ENCODE measurements around the gene CDK14. TPM values are rescaled to one million over a fixed set of nuclear protein-coding genes. Genes with fewer than 3 reads are reported as not detected.

CDK14 gene
- total RNA-seq, 4 donors from 2014 or later: 22.2 to 36.3 (median 28.6) TPM

GRCh38 chr7:91206361-91206960 lies 610.3 kb downstream of the CDK14 start:
- Histone ChIP-seq H3K9me3 (no peaks in the 10 kb centered on the region), H3K36me3 (peaks cover 0 to 8% (median 0%) of the 10 kb centered on the region in 3 donors), H3K27me3 (no peaks in the 10 kb centered on the region), H3K4me1 (no peaks in the 10 kb centered on the region), H3K27ac (no peak overlapping the region), H3K4me3 (no peak overlapping the region)
- no peak for DNase-seq (ENCODE audit: low spot score in 2 of 2)
- 72 to 74% methylated on average over 6 of the region's 6 CpGs for WGBS, 2 donors
- no peak for TF ChIP-seq CTCF (IDR thresholded peaks at IDR 0.05)
- no peak for TF ChIP-seq POLR2A (IDR thresholded peaks at IDR 0.05)
- TF ChIP-seq EP300 (IDR thresholded peaks at IDR 0.05): no peak

GRCh38 chr7:91212582-91212981 lies 616.5 kb downstream of the CDK14 start:
- 76% methylated on average over 7 of the region's 7 CpGs for WGBS, 2 donors
- no peak for DNase-seq (ENCODE audit: low spot score in 2 of 2)
- no peak overlapping the region for H3K27ac ChIP-seq
- no peaks in the 10 kb centered on the region for H3K27me3 ChIP-seq
- H3K9me3 ChIP-seq: peaks cover 0 to 4% (median 0%) of the 10 kb centered on the region in 4 donors
- H3K36me3 ChIP-seq: peaks cover 0 to 2% (median 0%) of the 10 kb centered on the region in 3 donors
- no peak for TF ChIP-seq CTCF (IDR thresholded peaks at IDR 0.05)
- no peak for TF ChIP-seq EP300 (IDR thresholded peaks at IDR 0.05)
- TF ChIP-seq POLR2A (IDR thresholded peaks at IDR 0.05): no peak
- H3K4me1 ChIP-seq: no peaks in the 10 kb centered on the region
- no peak overlapping the region for H3K4me3 ChIP-seq

GRCh38 chr7:91226411-91226810 lies 630.3 kb downstream of the CDK14 start:
- H3K4me1 ChIP-seq: no peaks in the 10 kb centered on the region
- H3K36me3 ChIP-seq: no peaks in the 10 kb centered on the region
- WGBS, 2 donors: 68 to 71% methylated on average over 2 of the region's 2 CpGs
- DNase-seq (ENCODE audit: low spot score in 2 of 2): no peak
- no peak overlapping the region for H3K27ac ChIP-seq
- no peaks in the 10 kb centered on the region for H3K27me3 ChIP-seq
- H3K9me3 ChIP-seq: peaks cover 0 to 4% (median 0%) of the 10 kb centered on the region in 4 donors
- TF ChIP-seq POLR2A (IDR thresholded peaks at IDR 0.05) (no peak), EP300 (IDR thresholded peaks at IDR 0.05) (no peak), CTCF (IDR thresholded peaks at IDR 0.05) (no peak)
- H3K4me3 ChIP-seq: no peak overlapping the region

- TF ChIP-seq CTCF (IDR thresholded peaks at IDR 0.05) (no peak), EP300 (IDR thresholded peaks at IDR 0.05) (no peak), POLR2A (IDR thresholded peaks at IDR 0.05) (no peak)
- H3K36me3 ChIP-seq: no peaks in the 10 kb centered on the region
- H3K4me3 ChIP-seq: no peak overlapping the region
- H3K27ac ChIP-seq: no peak overlapping the region
- H3K9me3 ChIP-seq: peaks cover 0 to 4% (median 0%) of the 10 kb centered on the region in 4 donors
- H3K4me1 ChIP-seq: no peaks in the 10 kb centered on the region
- WGBS, 2 donors: 34 to 47% methylated on average over 2 of the region's 2 CpGs
- H3K27me3 ChIP-seq: no peaks in the 10 kb centered on the region
- no peak for DNase-seq (ENCODE audit: low spot score in 2 of 2)
Observed at GRCh38 chr7:91228327-91228726, 632.2 kb downstream of the CDK14 start.

- Histone ChIP-seq H3K27ac (no peak overlapping the region), H3K4me1 (no peaks in the 10 kb centered on the region), H3K27me3 (no peaks in the 10 kb centered on the region), H3K4me3 (no peak overlapping the region), H3K36me3 (no peaks in the 10 kb centered on the region), H3K9me3 (peaks cover 0 to 4% (median 0%) of the 10 kb centered on the region in 4 donors)
- 74 to 84% methylated on average over 2 of the region's 2 CpGs for WGBS, 2 donors
- no peak for DNase-seq (ENCODE audit: low spot score in 2 of 2)
- TF ChIP-seq EP300 (IDR thresholded peaks at IDR 0.05): no peak
- TF ChIP-seq POLR2A (IDR thresholded peaks at IDR 0.05): no peak
- no peak for TF ChIP-seq CTCF (IDR thresholded peaks at IDR 0.05)
Observed at GRCh38 chr7:91228927-91229558, 632.9 kb downstream of the CDK14 start.
